Prostate gland (tissue), 2 donors: Measurements from ENCODE around the gene ENO2. TPM values are rescaled to one million over a fixed set of nuclear protein-coding genes. Genes with fewer than 3 reads are reported as not detected.
A peak's percentile ranks its signal among the peaks of the same experiment; 100 is the strongest.

ENCODE experiments used
- DNase-seq: peaks from one replicate; pipeline ENCODE4 v3.0.0-alpha.2; 2019; ENCODE audit warnings: low spot score
- H3K27ac ChIP-seq, 2 donors: fragments of 200-600 bp; sonication (generic); 2 replicates each; pipeline ENCODE4 v1.5.1; 2017 to 2019
- H3K27me3 ChIP-seq: fragments of 200-600 bp; sonication (generic); replicated peaks from 2 replicates; pipeline ENCODE4 v1.5.1; 2019; ENCODE audit not compliant: insufficient read depth
- H3K36me3 ChIP-seq, 2 donors: fragments of 200-600 bp; sonication (generic); 1 replicate in 1 of 2; 2 replicates in 1 of 2; pipeline versions ENCODE4 v1.5.1 to v1.8.1; 2017 to 2019
- H3K4me1 ChIP-seq: fragments of 200-600 bp; sonication (generic); replicated peaks from 2 replicates; pipeline ENCODE4 v1.5.1; 2019
- H3K4me3 ChIP-seq, 2 donors: fragments of 200-600 bp; sonication (generic); 2 replicates each; pipeline ENCODE4 v1.5.1; 2017 to 2019
- H3K9me3 ChIP-seq: fragments of 200-600 bp; sonication (generic); 2 replicates; pipeline ENCODE4 v1.5.1; 2017
- POLR2A ChIP-seq: fragments of 450-650 bp; IDR thresholded peaks from one replicate; pipeline ENCODE4 v1.6.1; 2016; ENCODE audit warnings: antibody characterized with exemption, mild to moderate bottlenecking
- POLR2AphosphoS5 ChIP-seq: sonication (generic); formaldehyde crosslinking; IDR thresholded peaks from one replicate; pipeline ENCODE4 v1.6.1; 2017; ENCODE audit warnings: antibody characterized with exemption
- WGBS: methylation state at CpG from one replicate; pipeline ENCODE4 v1.1.5; 2018; 5-methylcytosine and 5-hydroxymethylcytosine counted together
- intact Hi-C: fragments of 100-400 bp; cut with DNase I; formaldehyde crosslinking; loops from one replicate; pipeline ENCODE4 v1.14.2; 2022
- total RNA-seq, 2 donors: library from RNA; depleted of rRNA; stranded (reverse); fragments of >200 nt; gene quantifications; one replicate each; pipeline ENCODE4 v1.1.0, GENCODE V29; 2016
- TF ChIP-seq, protein P1 (sequence below), 4 experiments: fragments of 200-600 bp in 2 of 4; fragments of 450-650 bp in 2 of 4; sonication (generic) in 2 of 4; IDR thresholded peaks; 1 replicate in 3 of 4; 2 replicates in 1 of 4; pipeline ENCODE4 v1.5.1; 2016 to 2019; ENCODE audit warnings: antibody characterized with exemption in 4 of 4, mild to moderate bottlenecking in 2 of 4, moderate library complexity in 2 of 4

ENO2 gene
- total RNA-seq, 2 donors from 2014 or later: 6.9 to 13.0 TPM

DNA sequence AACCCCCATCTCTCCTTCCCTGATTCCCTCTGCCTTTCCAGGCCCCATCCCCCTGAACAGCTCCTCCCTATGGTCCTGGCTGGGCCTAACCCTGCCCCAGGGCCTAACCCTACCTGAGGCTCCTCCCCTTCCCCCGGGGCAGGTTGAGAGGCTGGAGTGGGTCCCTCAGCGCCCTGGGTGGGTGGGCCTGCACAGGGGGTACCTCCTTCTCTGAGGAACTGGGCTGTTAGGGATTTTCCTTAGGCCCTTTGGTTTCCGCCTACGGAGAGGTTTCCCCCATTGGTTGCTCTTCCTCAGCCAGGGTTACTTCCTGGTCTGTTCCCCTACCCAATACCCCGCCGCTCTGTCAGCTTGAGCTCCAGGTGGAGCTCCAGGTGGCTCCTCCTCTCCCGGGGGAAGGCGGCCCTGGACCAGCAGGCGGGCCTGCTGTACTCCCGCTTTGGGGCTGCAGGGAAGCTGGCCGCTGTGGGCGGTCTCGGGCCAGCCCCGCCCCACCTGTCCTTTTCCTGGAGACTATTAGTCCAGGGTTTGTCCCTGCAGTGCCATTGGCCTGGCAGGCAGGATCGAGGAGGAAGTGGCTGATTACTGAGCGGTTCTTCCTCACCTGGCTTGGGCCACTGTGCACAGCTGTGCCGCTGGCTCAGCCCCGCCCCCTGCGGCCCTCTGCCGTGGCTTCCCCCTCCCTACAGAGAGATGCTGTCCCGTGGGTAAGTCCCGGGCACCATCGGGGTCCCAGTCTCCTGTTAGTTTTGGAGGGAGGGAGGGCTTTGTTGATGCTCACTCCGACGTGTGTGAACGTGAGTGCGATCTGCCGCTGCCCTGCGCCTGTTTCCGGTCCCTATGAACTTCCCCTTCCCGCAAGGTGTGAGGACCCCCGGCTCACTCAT, 31.9 kb downstream of the ENO2 start:
- peak overlapping the region; percentile 94 to 97 for H3K27ac ChIP-seq
- intact Hi-C loops: loop anchor here (5.0 kb wide), 1 partner anchor 166 kb away; no protein-coding TSS in a partner anchor
- 19% methylated on average over 31 of the region's 32 CpGs for WGBS
- H3K9me3 ChIP-seq: no peaks in the 10 kb centered on the region
- no peaks in the 10 kb centered on the region for H3K27me3 ChIP-seq
- TF ChIP-seq, protein P1, sequence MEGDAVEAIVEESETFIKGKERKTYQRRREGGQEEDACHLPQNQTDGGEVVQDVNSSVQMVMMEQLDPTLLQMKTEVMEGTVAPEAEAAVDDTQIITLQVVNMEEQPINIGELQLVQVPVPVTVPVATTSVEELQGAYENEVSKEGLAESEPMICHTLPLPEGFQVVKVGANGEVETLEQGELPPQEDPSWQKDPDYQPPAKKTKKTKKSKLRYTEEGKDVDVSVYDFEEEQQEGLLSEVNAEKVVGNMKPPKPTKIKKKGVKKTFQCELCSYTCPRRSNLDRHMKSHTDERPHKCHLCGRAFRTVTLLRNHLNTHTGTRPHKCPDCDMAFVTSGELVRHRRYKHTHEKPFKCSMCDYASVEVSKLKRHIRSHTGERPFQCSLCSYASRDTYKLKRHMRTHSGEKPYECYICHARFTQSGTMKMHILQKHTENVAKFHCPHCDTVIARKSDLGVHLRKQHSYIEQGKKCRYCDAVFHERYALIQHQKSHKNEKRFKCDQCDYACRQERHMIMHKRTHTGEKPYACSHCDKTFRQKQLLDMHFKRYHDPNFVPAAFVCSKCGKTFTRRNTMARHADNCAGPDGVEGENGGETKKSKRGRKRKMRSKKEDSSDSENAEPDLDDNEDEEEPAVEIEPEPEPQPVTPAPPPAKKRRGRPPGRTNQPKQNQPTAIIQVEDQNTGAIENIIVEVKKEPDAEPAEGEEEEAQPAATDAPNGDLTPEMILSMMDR (IDR thresholded peaks at IDR 0.05): peak in 3 of 4 experiments; percentile 43 to 66 (median 59)
- TF ChIP-seq POLR2A (peak; percentile 95), POLR2AphosphoS5 (peak; percentile 97)
- no peaks in the 10 kb centered on the region for H3K36me3 ChIP-seq
- DNase-seq: peak; percentile 97
- H3K4me1 ChIP-seq: peaks cover 18% of the 10 kb centered on the region
- peak overlapping the region; percentile 28 to 42 for H3K4me3 ChIP-seq

DNA sequence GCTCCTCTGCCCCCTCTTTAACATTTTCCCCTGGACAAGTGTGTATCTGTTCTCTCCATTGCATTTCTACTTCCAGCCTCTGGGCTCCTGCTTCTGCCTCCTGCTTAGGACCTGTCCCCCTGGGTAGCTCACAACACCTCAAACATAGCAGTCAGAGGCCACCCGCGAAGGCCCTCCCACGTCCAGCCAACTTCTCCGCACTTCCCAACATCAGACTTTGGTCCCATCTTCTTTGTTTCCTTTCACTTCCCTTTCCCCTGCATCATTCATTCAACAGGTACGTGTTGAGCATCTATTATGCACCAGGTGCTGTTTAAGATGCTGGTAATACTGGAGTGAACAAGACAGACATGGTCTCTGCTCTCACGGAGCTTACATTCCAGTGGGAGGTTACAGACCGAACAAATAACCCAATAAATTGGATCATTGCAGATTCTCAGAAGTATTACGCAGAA, 32.6 kb downstream of the ENO2 start:
- 47% methylated on average over 8 of the region's 8 CpGs for WGBS
- H3K27ac ChIP-seq: peak overlapping the region; percentile 94 to 97

DNA sequence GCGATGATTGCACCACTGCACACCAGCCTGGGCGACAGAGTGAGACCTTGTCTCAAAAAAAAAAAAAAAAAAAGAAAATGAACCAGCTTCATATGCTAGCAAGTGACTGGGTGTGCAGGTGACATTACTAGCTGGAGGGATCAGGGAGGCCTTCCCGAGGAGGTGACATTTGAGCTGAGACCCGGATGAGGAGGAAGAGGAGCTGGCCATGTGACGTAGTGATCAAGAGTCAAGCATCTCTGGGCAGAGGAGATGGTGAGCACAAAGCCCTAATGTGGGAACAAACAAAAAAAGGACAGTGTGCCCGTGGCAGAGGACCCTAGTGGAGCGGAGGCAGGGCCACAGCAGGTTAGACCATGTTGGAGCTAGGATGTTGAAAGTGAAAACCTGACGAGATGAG, 33.2 kb downstream of the ENO2 start:
- Histone ChIP-seq H3K4me1 (peaks cover 18% of the 10 kb centered on the region), H3K36me3 (no peaks in the 10 kb centered on the region)
- intact Hi-C loops: loop anchor here (5.0 kb wide), 1 partner anchor 165 kb away; no protein-coding TSS in a partner anchor

More for the DNA sequence above, 32.6 kb downstream of the ENO2 start:
- no peaks in the 10 kb centered on the region for H3K27me3 ChIP-seq
- H3K36me3 ChIP-seq: no peaks in the 10 kb centered on the region
- H3K4me1 ChIP-seq: peaks cover 18% of the 10 kb centered on the region
- intact Hi-C loops: loop anchor here (5.0 kb wide), 1 partner anchor 165 kb away; no protein-coding TSS in a partner anchor
- H3K4me3 ChIP-seq: peak overlapping the region; percentile 28 to 42
- no peaks in the 10 kb centered on the region for H3K9me3 ChIP-seq
- no peak for DNase-seq
- no peak for TF ChIP-seq POLR2AphosphoS5
- TF ChIP-seq POLR2A: no peak
- TF ChIP-seq, protein P1 (IDR thresholded peaks at IDR 0.05): no peak

DNA sequence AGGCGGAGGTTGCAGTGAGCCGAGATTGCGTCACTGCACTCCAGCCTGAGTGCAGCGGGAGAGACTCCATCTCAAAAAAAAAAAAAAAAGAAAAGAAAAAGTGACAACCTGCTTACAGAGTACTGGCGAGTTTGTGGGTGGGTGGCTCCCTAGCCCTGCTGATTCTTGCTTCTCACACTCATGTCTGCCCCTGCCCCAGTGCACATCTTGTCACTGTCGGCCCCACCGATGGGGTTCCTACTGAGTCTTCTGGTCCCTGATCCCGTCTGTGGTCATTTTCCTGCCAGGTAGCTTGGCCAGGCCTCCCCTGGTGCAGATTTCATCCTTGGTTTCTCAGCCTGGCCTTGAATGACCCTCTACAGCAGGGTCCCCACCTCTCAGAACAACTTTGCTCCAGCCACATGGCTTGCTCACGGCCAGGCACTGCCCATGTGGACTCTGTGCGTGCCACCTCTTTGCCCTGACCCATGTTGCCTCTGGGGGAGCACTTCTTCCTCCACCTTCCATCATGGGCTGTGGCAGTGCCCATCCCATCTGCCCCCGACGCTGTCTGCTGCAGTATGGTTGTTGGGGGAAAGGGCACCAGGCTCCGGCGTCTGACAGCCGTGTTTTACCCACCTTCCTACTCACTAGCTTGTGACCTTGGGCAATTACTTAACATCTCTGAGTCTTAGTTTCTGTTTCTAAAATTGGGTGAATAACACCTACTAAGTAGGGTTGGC, 34.7 kb downstream of the ENO2 start:
- intact Hi-C loops: loop anchor here (5.0 kb wide), 1 partner anchor 163 kb away; no protein-coding TSS in a partner anchor
- peaks cover 18% of the 10 kb centered on the region for H3K4me1 ChIP-seq

More for the DNA sequence above, 33.2 kb downstream of the ENO2 start:
- H3K27me3 ChIP-seq: no peaks in the 10 kb centered on the region
- no peak overlapping the region for H3K27ac ChIP-seq
- 84% methylated on average over 8 of the region's 8 CpGs for WGBS
- DNase-seq: no peak
- no peaks in the 10 kb centered on the region for H3K9me3 ChIP-seq
- TF ChIP-seq POLR2A: no peak
- TF ChIP-seq, protein P1 (IDR thresholded peaks at IDR 0.05): no peak
- no peak overlapping the region for H3K4me3 ChIP-seq

More for the DNA sequence above, 34.7 kb downstream of the ENO2 start:
- H3K36me3 ChIP-seq: no peaks in the 10 kb centered on the region
- H3K27ac ChIP-seq: no peak overlapping the region
- 80% methylated on average over 15 of the region's 15 CpGs for WGBS
- TF ChIP-seq POLR2A (no peak), POLR2AphosphoS5 (no peak)
- TF ChIP-seq, protein P1 (IDR thresholded peaks at IDR 0.05): no peak
- no peaks in the 10 kb centered on the region for H3K9me3 ChIP-seq
- H3K4me3 ChIP-seq: no peak overlapping the region
- no peaks in the 10 kb centered on the region for H3K27me3 ChIP-seq
- DNase-seq: no peak
